ENCODE data around the gene ZNF354C. TPM values are rescaled to one million over a fixed set of nuclear protein-coding genes. Genes with fewer than 3 reads are reported as not detected.

The ZNF354C gene
- total and polyA plus RNA-seq, 9 of the 15 experiments (the other 6 are each of a cell fraction or from before 2014, with no cell fraction given), result 0.01 to 0.08 (median 0.03) TPM; not detected in 1

GRCh38 chr5:179044765-179045164 lies 15.4 kb upstream of the ZNF354C start:
- intact Hi-C loops (cut with micrococcal nuclease), result no loop called here
- whole genome bisulfite sequencing (ENCODE audit: insufficient coverage, low coverage, missing lambda C conversion rate), result 0% methylated on average over 1 of the region's 2 CpGs
- no peak for FAIRE-seq

More at GRCh38 chr5:179044765-179045164, 15.4 kb upstream of the ZNF354C start:
- DNase-seq (ENCODE audit: extremely low read depth in 1 of 4, low spot score in 3 of 4), result no peak
- no peaks in the 10 kb centered on the region for H3K9me3 ChIP-seq (replicated peaks; ENCODE audit: control insufficient read depth, insufficient read depth, low read depth, low read length)
- CTCF ChIA-PET (ENCODE audit: low intra/inter-chr PET ratio), result no interaction called here
- no peaks in the 10 kb centered on the region for H3K4me1 ChIP-seq (replicated peaks in 1 of 2; ENCODE audit: control insufficient read depth in 2 of 2, insufficient read depth in 2 of 2, low read length in 2 of 2)
- ATAC-seq, result no peak
- no TSS peak for BruUV-seq (replicated peaks)
- no peaks in the 10 kb centered on the region for H3K27me3 ChIP-seq (ENCODE audit: control insufficient read depth in 2 of 2, insufficient read depth in 2 of 2, low read length in 2 of 2)
- POLR2A ChIA-PET, result no interaction called here
- H3K79me2 ChIP-seq (ENCODE audit: control insufficient read depth, insufficient read depth, low read length), result no peaks in the 10 kb centered on the region
- H3K27ac ChIP-seq (ENCODE audit: extremely low read depth, low read depth, low read length), result no peak overlapping the region
- no peak overlapping the region for H3K4me3 ChIP-seq
- H3K4me2 ChIP-seq (ENCODE audit: insufficient read depth, low read length), result no peak overlapping the region
- no peaks in the 10 kb centered on the region for H4K20me1 ChIP-seq (replicated peaks; ENCODE audit: control insufficient read depth, insufficient read depth, low read length)
- H2AFZ ChIP-seq (ENCODE audit: low read depth, low read length), result no peak overlapping the region
- no peaks in the 10 kb centered on the region for H3K36me3 ChIP-seq (ENCODE audit: control insufficient read depth, insufficient read depth, low read length)
- TF ChIP-seq PML (IDR thresholded peaks at IDR 0.05; ENCODE audit: low read length), result no peak
- TF ChIP-seq SIX5 (IDR thresholded peaks at IDR 0.05; ENCODE audit: borderline replicate concordance in 1 of 2, insufficient read depth in 1 of 2, low read depth in 1 of 2, low read length in 2 of 2), result no peak
- no peak for TF ChIP-seq ARNT (IDR thresholded peaks at IDR 0.05)
- TF ChIP-seq HIVEP1 (CRISPR knock-in tag; IDR thresholded peaks at IDR 0.05), result no peak
- no peak for TF ChIP-seq KLF10 (CRISPR knock-in tag; IDR thresholded peaks at IDR 0.05)
- TF ChIP-seq TCF7L2 (IDR thresholded peaks at IDR 0.05; ENCODE audit: low read depth, low read length), result no peak
- TF ChIP-seq SMARCA4 (IDR thresholded peaks at IDR 0.05), result no peak
- no peak for TF ChIP-seq ZNF57 (CRISPR knock-in tag; IDR thresholded peaks at IDR 0.05)
- no peak for TF ChIP-seq ZNF24 (IDR thresholded peaks at IDR 0.05)
- no peak for TF ChIP-seq ZBTB2 (IDR thresholded peaks at IDR 0.05)
- no peak for TF ChIP-seq STAG1 (CRISPR knock-in tag; IDR thresholded peaks at IDR 0.05; ENCODE audit: borderline replicate concordance)
- in situ Hi-C loops (cut with MboI), result no loop called here
- H3K9ac ChIP-seq (ENCODE audit: insufficient read depth in 1 of 2, low read depth in 2 of 2, low read length in 2 of 2), result no peak overlapping the region
- H3K9me1 ChIP-seq (ENCODE audit: control insufficient read depth, insufficient read depth, low read length), result no peaks in the 10 kb centered on the region
